Measurements from ENCODE around the gene CCIN. TPM values are rescaled to one million over a fixed set of nuclear protein-coding genes. Genes with fewer than 3 reads are reported as not detected.

The CCIN gene
- total RNA-seq, 1 donor from 2014 or later = not detected

GRCh38 chr9:36142510-36143244 lies 26.5 kb upstream of the CCIN start:
- H3K27me3 ChIP-seq = no peaks in the 10 kb centered on the region
- no peaks in the 10 kb centered on the region for H3K9me3 ChIP-seq
- H3K4me3 ChIP-seq = peak overlapping the region in 1 of 2 donors; percentile 41
- no peak for DNase-seq (ENCODE audit: extremely low spot score in 2 of 2)
- intact Hi-C loops (cut with DNase I) = loop anchor here (2.0 kb wide), 1 partner anchor 24 kb away; no protein-coding TSS in a partner anchor
- peaks cover 79% of the 10 kb centered on the region for H3K4me1 ChIP-seq
- TF ChIP-seq POLR2AphosphoS5 (IDR thresholded peaks at IDR 0.05; ENCODE audit: insufficient read depth in 1 of 2, low read depth in 1 of 2) = no peak
- TF ChIP-seq POLR2A (IDR thresholded peaks at IDR 0.05) = no peak
- TF ChIP-seq CTCF (IDR thresholded peaks at IDR 0.05) = no peak
- peak overlapping the region; percentile 88 for H3K27ac ChIP-seq
- H3K36me3 ChIP-seq = no peaks in the 10 kb centered on the region

GRCh38 chr9:36143245-36143641 lies 25.9 kb upstream of the CCIN start:
- H3K36me3 ChIP-seq = no peaks in the 10 kb centered on the region
- no peaks in the 10 kb centered on the region for H3K9me3 ChIP-seq
- peak overlapping the region; percentile 88 for H3K27ac ChIP-seq
- DNase-seq (ENCODE audit: extremely low spot score in 2 of 2) = no peak
- peaks cover 79% of the 10 kb centered on the region for H3K4me1 ChIP-seq
- no peaks in the 10 kb centered on the region for H3K27me3 ChIP-seq
- intact Hi-C loops (cut with DNase I) = loop anchor here (2.0 kb wide), 1 partner anchor 24 kb away; no protein-coding TSS in a partner anchor
- peak overlapping the region in 1 of 2 donors; percentile 41 for H3K4me3 ChIP-seq
- no peak for TF ChIP-seq POLR2AphosphoS5 (IDR thresholded peaks at IDR 0.05; ENCODE audit: insufficient read depth in 1 of 2, low read depth in 1 of 2)
- TF ChIP-seq CTCF (IDR thresholded peaks at IDR 0.05) = no peak
- TF ChIP-seq POLR2A (IDR thresholded peaks at IDR 0.05) = no peak

GRCh38 chr9:36144309-36145232 lies 24.6 kb upstream of the CCIN start:
- no peak for TF ChIP-seq POLR2AphosphoS5 (IDR thresholded peaks at IDR 0.05; ENCODE audit: insufficient read depth in 1 of 2, low read depth in 1 of 2)
- no peak for TF ChIP-seq CTCF (IDR thresholded peaks at IDR 0.05)
- no peak for TF ChIP-seq POLR2A (IDR thresholded peaks at IDR 0.05)
- H3K9me3 ChIP-seq = no peaks in the 10 kb centered on the region
- no peak for DNase-seq (ENCODE audit: extremely low spot score in 2 of 2)
- H3K27ac ChIP-seq = peak overlapping the region; percentile 14
- peaks cover 76% of the 10 kb centered on the region for H3K4me1 ChIP-seq
- no peak overlapping the region for H3K4me3 ChIP-seq
- no peaks in the 10 kb centered on the region for H3K27me3 ChIP-seq
- H3K36me3 ChIP-seq = no peaks in the 10 kb centered on the region
- intact Hi-C loops (cut with DNase I) = no loop called here

DNA sequence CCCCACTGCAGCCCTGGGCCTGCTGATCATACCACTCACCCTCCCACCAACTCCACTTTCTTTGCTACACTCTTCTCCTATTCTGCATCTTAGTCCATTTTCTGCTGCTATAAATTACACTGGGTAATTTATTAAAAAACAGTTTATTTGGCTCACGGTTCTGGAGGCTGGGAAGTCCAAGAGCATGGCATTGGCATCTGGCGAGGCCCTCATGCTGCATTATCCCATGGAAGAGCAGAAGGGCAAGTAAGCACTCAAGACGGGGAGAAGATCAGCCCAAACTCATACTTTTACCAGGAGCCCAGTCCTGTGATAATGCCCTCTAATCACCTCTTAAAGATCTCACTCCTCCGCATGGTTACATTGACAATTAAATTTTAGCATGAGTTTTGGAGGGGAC lies 23.2 kb upstream of the CCIN start:
- Histone ChIP-seq H3K9me3 (no peaks in the 10 kb centered on the region), H3K27ac (no peak overlapping the region), H3K27me3 (no peaks in the 10 kb centered on the region), H3K4me3 (no peak overlapping the region), H3K4me1 (peaks cover 65% of the 10 kb centered on the region), H3K36me3 (no peaks in the 10 kb centered on the region)
- no peak for TF ChIP-seq CTCF (IDR thresholded peaks at IDR 0.05)
- no peak for TF ChIP-seq POLR2A (IDR thresholded peaks at IDR 0.05)
- TF ChIP-seq POLR2AphosphoS5 (IDR thresholded peaks at IDR 0.05; ENCODE audit: insufficient read depth in 1 of 2, low read depth in 1 of 2) = no peak
- intact Hi-C loops (cut with DNase I) = no loop called here
- no peak for DNase-seq (ENCODE audit: extremely low spot score in 2 of 2)

Data from vagina (tissue), 2 donors.